Liver (tissue), 9 donors: ENCODE results near the gene CYP3A7. TPM values are rescaled to one million over a fixed set of nuclear protein-coding genes. Genes with fewer than 3 reads are reported as not detected.

Source experiments
- DNase-seq: peaks from one replicate; pipeline ENCODE4 v3.0.0-alpha.2; 2017; ENCODE audit warnings: low spot score
- H3K27ac ChIP-seq, 2 donors: one replicate each; pipeline ENCODE4 v1.7.0; 2013; ENCODE audit warnings: inconsistent platforms in 2 of 2, low read length in 2 of 2, control low read depth in 1 of 2, low read depth in 1 of 2, mild to moderate bottlenecking in 1 of 2
- H3K27me3 ChIP-seq, 4 donors: one replicate each; pipeline versions ENCODE4 v1.6.1 to v1.7.0; 2013; ENCODE audit warnings: low read length in 3 of 4, inconsistent platforms in 1 of 4, mild to moderate bottlenecking in 1 of 4, moderate library complexity in 1 of 4; ENCODE audit not compliant: control insufficient read depth in 4 of 4, insufficient read depth in 4 of 4
- H3K36me3 ChIP-seq, 4 donors: one replicate each; pipeline versions ENCODE4 v1.6.1 to v1.7.0; 2013; ENCODE audit warnings: low read length in 3 of 4, mild to moderate bottlenecking in 3 of 4, low read depth in 1 of 4, moderate library complexity in 1 of 4; ENCODE audit not compliant: control insufficient read depth in 4 of 4, insufficient read depth in 3 of 4
- H3K4me1 ChIP-seq, 4 donors: one replicate each; pipeline versions ENCODE4 v1.6.1 to v1.7.0; 2013; ENCODE audit warnings: low read length in 3 of 4, mild to moderate bottlenecking in 3 of 4, moderate library complexity in 1 of 4; ENCODE audit not compliant: control insufficient read depth in 4 of 4, insufficient read depth in 4 of 4
- H3K4me3 ChIP-seq, 3 donors: one replicate each; pipeline versions ENCODE4 v1.6.1 to v1.7.0; 2013; ENCODE audit warnings: low read length in 3 of 3, control low read depth in 1 of 3, low read depth in 1 of 3, mild to moderate bottlenecking in 1 of 3
- H3K9ac ChIP-seq, 2 donors: one replicate each; pipeline ENCODE4 v1.7.0; 2013; ENCODE audit warnings: low read length in 2 of 2, mild to moderate bottlenecking in 2 of 2, moderate library complexity in 2 of 2, control low read depth in 1 of 2, low read depth in 1 of 2
- H3K9me3 ChIP-seq, 4 donors: one replicate each; pipeline versions ENCODE4 v1.6.1 to v1.7.0; 2013; ENCODE audit warnings: low read length in 3 of 4; ENCODE audit not compliant: control insufficient read depth in 4 of 4
- ATF3 ChIP-seq: IDR thresholded peaks from 2 replicates; pipeline ENCODE4 v1.6.1; 2016; ENCODE audit warnings: antibody characterized with exemption
- CTCF ChIP-seq: fragments of 150-350 bp; IDR thresholded peaks from 2 replicates; pipeline ENCODE4 v1.5.1; 2017; ENCODE audit warnings: improper control_type of control experiment, low read depth, low read length; ENCODE audit not compliant: missing input control
- EGR1 ChIP-seq, 2 donors: IDR thresholded peaks; 2 replicates each; pipeline ENCODE4 v1.6.1; 2016 to 2018; ENCODE audit warnings: antibody characterized with exemption in 2 of 2, low read depth in 2 of 2
- FOXA2 ChIP-seq: IDR thresholded peaks from 2 replicates; pipeline ENCODE4 v1.6.1; 2016; ENCODE audit warnings: antibody characterized with exemption
- GABPA ChIP-seq, 2 donors: IDR thresholded peaks in 1 of 2; conservative IDR thresholded peaks in 1 of 2; 2 replicates each; pipeline ENCODE4 v1.6.1; 2016; ENCODE audit warnings: antibody characterized with exemption in 2 of 2, mild to moderate bottlenecking in 1 of 2, moderate library complexity in 1 of 2
- HNF4A ChIP-seq, 2 donors: conservative IDR thresholded peaks; 2 replicates each; pipeline ENCODE4 v1.6.1; 2016; ENCODE audit warnings: antibody characterized with exemption in 2 of 2, mild to moderate bottlenecking in 2 of 2
- HNF4G ChIP-seq: IDR thresholded peaks from 2 replicates; pipeline ENCODE4 v1.6.1; 2016; ENCODE audit warnings: antibody characterized with exemption
- MAX ChIP-seq: IDR thresholded peaks from 2 replicates; pipeline ENCODE4 v1.6.1; 2016; ENCODE audit warnings: antibody characterized with exemption
- NR2F2 ChIP-seq: IDR thresholded peaks from 2 replicates; pipeline ENCODE4 v1.6.1; 2016; ENCODE audit warnings: antibody characterized with exemption
- RAD21 ChIP-seq, 2 donors: IDR thresholded peaks; 2 replicates each; pipeline ENCODE4 v1.6.1; 2016; ENCODE audit warnings: antibody characterized with exemption in 2 of 2, mild to moderate bottlenecking in 2 of 2
- REST ChIP-seq: IDR thresholded peaks from 2 replicates; pipeline ENCODE4 v1.6.1; 2016; ENCODE audit warnings: antibody characterized with exemption, mild to moderate bottlenecking
- RXRA ChIP-seq, 2 donors: IDR thresholded peaks; 2 replicates each; pipeline ENCODE4 v1.6.1; 2017 to 2018; ENCODE audit warnings: antibody characterized with exemption in 2 of 2, mild to moderate bottlenecking in 1 of 2
- SP1 ChIP-seq: IDR thresholded peaks from 2 replicates; pipeline ENCODE4 v1.6.1; 2018; ENCODE audit warnings: antibody characterized with exemption, mild to moderate bottlenecking
- TAF1 ChIP-seq: conservative IDR thresholded peaks from 2 replicates; pipeline ENCODE4 v1.6.1; 2016; ENCODE audit warnings: antibody characterized with exemption, mild to moderate bottlenecking
- YY1 ChIP-seq: IDR thresholded peaks from 2 replicates; pipeline ENCODE4 v1.6.1; 2016; ENCODE audit warnings: antibody characterized with exemption, mild to moderate bottlenecking
- ZBTB33 ChIP-seq: IDR thresholded peaks from 2 replicates; pipeline ENCODE4 v1.6.1; 2016; ENCODE audit warnings: antibody characterized with exemption
- WGBS: extraction: QIAGEN DNeasy Blood & Tissue Kit; methylation state at CpG from one replicate; pipeline ENCODE4 v1.1.7; 2013; 5-methylcytosine and 5-hydroxymethylcytosine counted together
- polyA plus RNA-seq, 2 donors: library from polyadenylated mRNA; stranded (reverse) in 1 of 2; unstranded in 1 of 2; fragments of 200-250 nt in 1 of 2; fragments of >200 nt in 1 of 2; fragmentation: Nextera tagmentation in 1 of 2; extraction: Ambion mirVana in 1 of 2; gene quantifications; one replicate each; pipeline versions ENCODE4 v1.2.1 to v1.2.3, GENCODE V29; 2013 to 2015
- total RNA-seq, 2 donors: library from RNA; depleted of rRNA; stranded (reverse); fragments of >200 nt; gene quantifications; one replicate each; pipeline ENCODE4 v1.2.3, GENCODE V29; 2014
- donor health status: healthy.
- donor health status: healthy.
- donor health status: healthy.
- donor health status: healthy.
- donor health status: healthy.

The CYP3A7 gene
- total and polyA plus RNA-seq, 4 donors: 36.1 to 2,448 (median 83.4) TPM

DNA sequence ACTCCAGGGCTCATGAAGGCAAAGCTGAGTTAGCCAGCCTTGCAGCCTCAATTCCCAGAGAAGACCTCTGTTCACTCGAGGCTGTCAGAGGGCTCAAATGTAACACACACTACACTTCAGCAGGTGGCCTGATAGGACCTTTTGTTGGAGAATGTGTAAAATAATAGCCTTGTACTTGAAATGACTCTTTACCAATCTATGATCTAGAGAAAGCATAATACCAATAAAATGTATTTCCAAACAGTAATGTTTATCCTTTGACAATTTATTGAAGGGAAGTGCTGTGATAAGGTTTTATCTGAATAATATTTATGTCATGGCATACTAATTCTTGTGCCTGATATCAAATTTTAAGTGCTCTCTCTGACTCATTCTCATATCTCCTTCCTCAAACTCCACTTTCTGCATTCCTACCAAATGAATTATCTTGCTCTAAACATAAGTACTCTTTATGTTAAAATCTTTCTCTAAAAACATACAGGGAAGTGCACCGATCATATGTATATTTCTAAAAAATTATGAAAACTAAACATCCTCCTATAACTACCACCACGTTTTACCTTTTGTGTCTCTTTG is 20.9 kb downstream of the CYP3A7 start:
- no peaks in the 10 kb centered on the region for H3K9me3 ChIP-seq
- 91% methylated on average over 3 of the region's 3 CpGs for WGBS
- H3K9ac ChIP-seq: no peak overlapping the region
- H3K4me3 ChIP-seq: no peak overlapping the region
- peaks cover 1 to 37% (median 18%) of the 10 kb centered on the region in 4 donors for H3K36me3 ChIP-seq
- TF ChIP-seq RXRA (IDR thresholded peaks at IDR 0.05) (no peak), HNF4G (no peak), GABPA (IDR thresholded peaks at IDR 0.05 in 1 of 2, conservative IDR thresholded peaks at IDR 0.05 in 1 of 2) (no peak), REST (no peak), RAD21 (IDR thresholded peaks at IDR 0.05) (no peak), ATF3 (no peak), CTCF (no peak), YY1 (no peak), ZBTB33 (no peak), HNF4A (conservative IDR thresholded peaks at IDR 0.05) (no peak), FOXA2 (no peak), EGR1 (IDR thresholded peaks at IDR 0.05; ENCODE audit: low read depth in 2 of 2) (no peak)
- DNase-seq: no peak
- no peaks in the 10 kb centered on the region for H3K27me3 ChIP-seq
- no peaks in the 10 kb centered on the region for H3K4me1 ChIP-seq
- no peak overlapping the region for H3K27ac ChIP-seq

- H3K27me3 ChIP-seq: no peaks in the 10 kb centered on the region
- H3K36me3 ChIP-seq: peaks cover 4 to 46% (median 23%) of the 10 kb centered on the region in 4 donors
- H3K4me3 ChIP-seq: no peak overlapping the region
- WGBS: 93% methylated on average over 2 of the region's 2 CpGs
- no peak overlapping the region for H3K9ac ChIP-seq
- H3K4me1 ChIP-seq: no peaks in the 10 kb centered on the region
- DNase-seq: no peak
- H3K27ac ChIP-seq: no peak overlapping the region
- H3K9me3 ChIP-seq: peaks cover 0 to 6% (median 0%) of the 10 kb centered on the region in 4 donors
- TF ChIP-seq RAD21 (IDR thresholded peaks at IDR 0.05) (no peak), REST (no peak), SP1 (no peak), MAX (no peak), TAF1 (no peak), YY1 (no peak), ZBTB33 (no peak), RXRA (IDR thresholded peaks at IDR 0.05) (no peak), EGR1 (IDR thresholded peaks at IDR 0.05; ENCODE audit: low read depth in 2 of 2) (no peak), HNF4G (no peak), HNF4A (conservative IDR thresholded peaks at IDR 0.05) (no peak), NR2F2 (no peak)
Observed at GRCh38 chr7:99709838-99710578, 25.0 kb downstream of the CYP3A7 start.
